NCI-H345 treated with DMSO at 0.1 percent for 48 hours (cell line): ENCODE measurements around the gene PRKAA1.
"Not testable (repeated sequence)": the region's sequence is repeated elsewhere in the genome, so short reads cannot be mapped to it uniquely, and the experiment has no call there.

ENCODE experiments used
- DNase-seq: peaks from one replicate; lab custom pipeline; 2025; ENCODE audit not compliant: unreplicated experiment; lab: John Stamatoyannopoulos, UW

Gene PRKAA1

DNA sequence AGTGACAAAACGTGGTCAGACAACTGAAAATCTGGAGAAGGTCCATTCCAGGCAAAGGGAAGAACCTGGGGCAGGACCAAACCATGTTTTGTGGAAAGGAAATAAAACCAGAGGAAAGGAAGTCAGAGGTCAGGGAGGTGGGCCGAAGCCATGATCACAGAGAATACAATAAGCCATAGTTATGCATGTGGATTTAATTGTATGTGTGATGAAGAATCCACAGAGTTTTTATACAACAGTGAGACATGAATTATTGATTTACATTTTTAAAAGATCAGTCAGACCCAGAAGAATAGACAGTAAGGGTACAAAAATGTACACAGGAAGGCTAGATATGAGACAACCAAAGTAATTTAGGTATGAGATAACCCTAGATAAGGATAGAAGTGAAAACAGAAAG, 63.2 kb downstream of the PRKAA1 start:
- no peak for DNase-seq

DNA sequence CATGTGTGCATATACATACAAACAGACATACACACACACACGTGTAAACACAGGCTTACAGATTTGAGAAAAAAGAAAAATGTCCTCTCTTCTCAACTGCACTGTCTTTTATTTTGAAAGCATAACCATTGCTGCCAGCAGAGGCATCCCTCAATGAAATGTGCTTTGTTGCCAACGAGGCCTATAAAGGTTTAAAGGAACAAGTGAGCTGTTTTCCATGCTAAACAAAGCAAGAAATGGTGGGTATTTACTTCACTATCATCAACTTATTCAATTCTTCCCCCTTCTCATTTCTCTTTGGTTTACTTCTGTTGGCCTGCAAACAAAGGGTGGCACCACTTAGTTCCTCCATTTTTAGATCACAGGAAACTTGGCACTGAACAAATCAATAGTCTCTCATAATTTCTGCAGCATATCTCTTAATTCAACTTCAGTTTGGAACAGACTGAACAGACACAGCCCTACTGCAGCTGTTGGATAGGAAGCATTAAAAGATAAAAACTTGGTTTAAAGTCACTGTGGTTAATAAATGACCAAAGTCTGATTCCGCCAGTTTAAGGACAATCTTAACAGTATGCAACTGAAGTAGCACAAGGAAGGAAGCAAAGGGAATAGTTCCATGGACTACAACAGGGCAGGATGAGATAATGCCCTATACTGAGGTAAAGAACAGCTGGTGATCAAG, 64.2 kb downstream of the PRKAA1 start:
- no peak for DNase-seq

- DNase-seq, result no peak
Measured at GRCh38 chr5:40733434-40733833, 64.7 kb downstream of the PRKAA1 start.

GRCh38 chr5:40722497-40722911, 75.7 kb downstream of the PRKAA1 start:
- not testable (repeated sequence) for DNase-seq

DNA sequence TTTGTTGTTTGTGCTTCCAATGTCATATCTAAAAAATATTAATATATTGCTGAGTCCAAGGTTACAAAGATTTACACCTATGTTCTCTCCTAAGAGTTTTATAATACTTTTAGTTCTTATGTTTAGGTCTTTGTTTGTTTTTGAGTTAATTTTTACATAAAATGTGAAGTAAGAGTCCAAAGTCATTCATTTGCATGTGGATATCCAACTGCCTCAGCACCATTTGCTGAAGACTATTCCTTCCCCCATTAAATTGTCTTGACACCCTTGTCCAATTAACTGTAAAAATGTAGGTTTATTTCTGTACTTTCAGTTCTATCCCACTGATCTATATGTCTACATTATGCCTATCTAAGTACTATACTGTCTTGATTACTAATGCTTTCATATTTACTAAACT, 78.1 kb downstream of the PRKAA1 start:
- DNase-seq, result no peak

DNA sequence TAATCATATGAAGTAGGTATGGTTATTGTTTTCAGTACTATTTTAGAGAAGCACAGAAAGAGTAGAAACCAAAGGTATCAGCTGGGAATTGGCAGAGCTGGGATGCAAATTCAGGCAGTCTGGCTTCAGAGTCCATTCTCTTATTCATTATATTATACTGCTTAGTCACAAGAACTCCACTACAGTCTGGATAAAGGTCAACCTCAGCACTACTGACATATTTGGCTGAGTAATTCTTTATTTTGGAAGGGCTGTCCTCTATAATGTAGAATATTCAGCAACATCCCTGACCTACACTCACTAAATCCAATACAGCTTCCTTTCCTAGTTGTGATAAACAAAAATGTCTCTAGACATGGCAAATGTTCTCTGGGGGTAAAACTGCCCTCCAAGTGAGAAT, 80.9 kb downstream of the PRKAA1 start:
- DNase-seq, result no peak

- DNase-seq, result no peak
Measured at GRCh38 chr5:40716590-40716989, 81.6 kb downstream of the PRKAA1 start.

GRCh38 chr5:40716000-40716399, 82.2 kb downstream of the PRKAA1 start:
- no peak for DNase-seq

- no peak for DNase-seq
Measured at GRCh38 chr5:40714001-40714400, 84.2 kb downstream of the PRKAA1 start.

DNA sequence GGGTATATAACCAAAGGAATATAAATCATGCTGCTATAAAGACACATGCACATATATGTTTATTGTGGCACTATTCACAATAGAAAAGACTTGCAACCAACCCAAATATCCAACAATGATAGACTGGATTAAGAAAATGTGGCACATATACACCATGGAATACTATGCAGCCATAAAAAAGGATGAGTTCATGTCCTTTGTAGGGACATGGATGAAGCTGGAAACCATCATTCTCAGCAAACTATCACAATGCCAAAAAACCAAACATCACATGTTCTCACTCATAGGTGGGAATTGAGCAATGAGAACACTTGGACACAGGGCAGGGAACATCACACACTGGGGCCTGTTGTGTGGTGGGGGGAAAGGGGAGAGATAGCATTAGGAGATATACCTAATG, 87.6 kb downstream of the PRKAA1 start:
- DNase-seq, result not testable (repeated sequence)
